Left forelimb (tissue), 1 donor: ENCODE results near the gene NCOR1.
"Not testable (repeated sequence)": the region's sequence is repeated elsewhere in the genome, so short reads cannot be mapped to it uniquely, and the experiment has no call there.

ENCODE experiments used
- DNase-seq: peaks from one replicate; pipeline ENCODE4 v3.0.0-alpha.2; 2018; ENCODE audit warnings: low spot score

Gene NCOR1

GRCh38 chr17:16086957-16087356 lies 128.4 kb downstream of the NCOR1 start:
- DNase-seq: no peak

GRCh38 chr17:16085066-16085699 lies 130.2 kb downstream of the NCOR1 start:
- DNase-seq: no peak

DNA sequence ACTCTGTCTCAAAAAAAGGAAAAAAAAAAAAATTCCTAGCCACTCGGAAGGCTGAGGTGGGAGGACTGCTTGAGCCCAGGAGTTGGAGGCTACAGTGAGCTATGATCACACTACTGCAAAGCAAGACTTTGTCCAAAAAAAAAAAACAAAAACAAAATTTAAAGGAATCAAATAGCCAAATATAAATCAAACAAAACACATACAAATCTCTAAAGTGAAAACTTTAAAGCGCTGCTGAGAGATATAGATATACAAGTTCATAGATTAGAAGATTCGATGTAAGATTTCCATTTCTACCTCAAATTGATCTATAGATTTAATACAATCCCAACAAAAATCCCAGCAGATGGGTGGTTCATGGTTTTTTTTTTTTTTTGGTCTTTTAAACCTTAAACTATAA lies 132.1 kb downstream of the NCOR1 start:
- no peak for DNase-seq

- no peak for DNase-seq
Observed at GRCh38 chr17:16081507-16082087, 133.7 kb downstream of the NCOR1 start.

GRCh38 chr17:16080366-16080765 lies 135.0 kb downstream of the NCOR1 start:
- DNase-seq: no peak

- no peak for DNase-seq
Observed at GRCh38 chr17:16075949-16076348, 139.4 kb downstream of the NCOR1 start.

DNA sequence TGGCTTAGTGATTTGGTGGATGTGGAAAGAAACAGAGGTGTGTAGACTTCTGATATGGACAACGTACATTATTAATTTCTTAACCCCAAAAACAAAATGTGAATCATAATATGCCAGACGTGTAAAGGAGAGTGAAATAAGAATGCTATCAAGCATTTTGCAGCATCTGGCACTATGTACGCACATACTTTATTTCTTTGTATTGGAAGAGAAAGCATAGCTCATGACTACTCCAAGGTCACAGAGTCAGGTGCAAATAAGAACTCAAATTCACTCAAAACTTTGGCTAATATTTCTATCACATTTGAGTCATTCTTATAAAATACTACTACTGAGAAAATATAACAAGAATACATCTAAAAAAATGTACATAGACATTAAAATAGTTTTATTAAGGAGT lies 140.9 kb downstream of the NCOR1 start:
- no peak for DNase-seq

DNA sequence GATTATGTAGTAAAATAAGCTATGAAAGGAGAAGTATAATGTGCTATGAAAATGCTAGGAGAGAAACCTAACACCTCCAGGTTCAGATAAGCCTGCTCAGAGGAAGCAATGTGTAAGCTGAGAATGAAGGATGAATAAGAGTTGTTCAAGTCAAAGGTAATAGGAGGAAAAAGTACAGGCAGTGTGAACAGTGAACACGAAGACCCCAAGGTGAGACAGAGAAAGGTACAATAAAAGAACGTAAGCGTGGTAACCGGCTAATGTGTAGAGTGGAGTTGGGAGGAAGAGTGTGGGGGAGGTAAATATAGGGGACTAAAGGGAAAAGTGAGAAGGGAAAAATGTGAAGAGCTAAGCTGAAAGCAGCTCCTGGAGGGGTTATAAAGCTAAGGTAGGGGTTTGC lies 141.5 kb downstream of the NCOR1 start:
- DNase-seq: no peak

DNA sequence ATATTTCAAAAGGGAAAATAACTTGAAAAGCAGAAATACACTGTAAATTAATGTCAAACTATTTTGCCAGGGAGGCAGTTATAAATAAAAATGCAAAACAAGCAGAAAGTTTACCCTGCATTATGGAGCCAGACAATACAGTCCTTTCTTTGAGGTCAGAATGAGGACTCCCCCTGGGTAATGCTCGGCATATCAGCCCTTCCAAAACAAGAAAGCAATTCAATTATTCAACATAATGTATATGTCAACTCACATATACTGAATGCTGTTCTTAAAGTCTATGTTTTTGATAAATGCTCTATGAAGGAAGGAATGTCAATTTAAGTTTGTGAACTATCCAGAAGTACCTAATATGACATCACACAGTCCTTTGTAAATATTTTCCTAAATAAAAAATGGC lies 143.3 kb downstream of the NCOR1 start:
- no peak for DNase-seq

DNA sequence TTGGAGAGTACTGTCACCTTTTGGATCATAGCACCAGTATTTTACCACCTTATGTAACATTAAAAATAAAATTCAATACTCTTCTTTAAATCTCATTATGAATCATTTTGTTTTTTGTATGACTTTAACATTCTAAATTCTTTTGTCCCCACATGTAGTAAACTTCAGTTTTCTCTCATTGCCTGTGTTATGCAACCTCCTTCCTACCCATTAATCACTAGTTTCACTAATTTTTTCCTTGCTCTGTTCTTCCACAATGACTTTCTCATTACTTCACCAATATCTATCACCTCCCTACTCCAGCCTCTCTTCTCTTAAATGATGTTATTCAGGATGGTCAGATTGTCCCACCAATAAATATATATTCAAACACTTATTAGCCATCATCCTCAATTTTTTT lies 147.0 kb downstream of the NCOR1 start:
- DNase-seq: no peak

GRCh38 chr17:16066125-16066524 lies 149.2 kb downstream of the NCOR1 start:
- DNase-seq: no peak

DNA sequence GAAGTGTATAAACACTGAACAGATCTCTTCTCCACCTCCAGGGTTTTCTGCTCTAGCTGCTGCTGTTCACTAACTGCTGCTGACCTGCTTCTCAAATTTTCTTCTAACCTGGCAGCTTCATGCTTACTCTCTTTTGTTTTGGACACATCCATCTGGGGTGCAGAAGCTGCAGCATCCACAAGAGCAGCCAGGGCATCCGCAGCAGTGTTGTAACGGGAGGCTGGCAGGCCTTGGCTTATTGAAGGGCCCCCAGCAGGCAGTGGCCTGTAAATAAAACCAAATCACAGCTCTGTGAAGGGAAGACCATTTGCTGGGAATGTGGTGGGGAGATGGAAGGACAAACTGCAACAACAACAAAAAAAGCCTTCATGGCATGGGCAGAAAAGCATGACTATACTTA lies 153.7 kb downstream of the NCOR1 start:
- DNase-seq: no peak

- not testable (repeated sequence) for DNase-seq
Observed at GRCh38 chr17:16055139-16055538, 160.2 kb downstream of the NCOR1 start.

DNA sequence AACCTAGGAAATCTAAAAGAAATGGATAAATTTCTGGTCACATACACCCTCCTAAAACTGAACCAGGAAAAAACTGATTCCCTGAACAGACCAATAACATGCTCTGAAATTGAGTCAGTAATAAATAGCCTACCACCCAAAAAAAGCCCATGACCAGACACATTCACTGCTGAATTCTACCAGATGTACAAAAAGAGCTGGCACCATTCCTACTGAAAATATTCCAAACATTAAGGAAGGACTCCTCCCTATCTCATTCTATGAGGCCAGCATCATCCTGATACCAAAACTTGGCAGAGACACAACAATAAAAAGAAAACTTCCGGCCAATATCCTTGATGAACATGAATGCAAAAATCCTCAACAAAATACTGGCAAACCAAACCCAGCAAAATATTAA lies 162.8 kb downstream of the NCOR1 start:
- DNase-seq: no peak

DNA sequence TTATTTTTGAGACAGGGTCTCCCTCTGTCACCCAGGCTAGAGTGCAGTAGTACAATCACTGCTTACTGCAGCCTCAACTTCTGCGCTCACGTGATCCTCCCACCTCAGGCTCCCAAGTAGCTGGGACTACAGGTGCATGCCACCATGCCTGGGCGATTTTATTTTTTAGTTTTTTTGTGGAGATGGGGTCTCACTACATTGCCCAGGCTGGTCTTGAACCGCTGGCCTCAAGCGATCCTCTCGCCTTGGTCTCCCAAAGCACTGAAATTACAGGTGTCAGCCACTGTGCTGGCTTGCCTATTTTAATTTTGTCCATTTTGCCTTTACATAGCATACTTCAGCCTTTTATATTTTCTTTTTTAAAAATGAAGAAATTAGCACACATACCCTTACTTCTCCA lies 164.5 kb downstream of the NCOR1 start:
- no peak for DNase-seq

- DNase-seq: no peak
Observed at GRCh38 chr17:16048811-16049449, 166.4 kb downstream of the NCOR1 start.

GRCh38 chr17:16046966-16047365 lies 168.4 kb downstream of the NCOR1 start:
- DNase-seq: no peak

DNA sequence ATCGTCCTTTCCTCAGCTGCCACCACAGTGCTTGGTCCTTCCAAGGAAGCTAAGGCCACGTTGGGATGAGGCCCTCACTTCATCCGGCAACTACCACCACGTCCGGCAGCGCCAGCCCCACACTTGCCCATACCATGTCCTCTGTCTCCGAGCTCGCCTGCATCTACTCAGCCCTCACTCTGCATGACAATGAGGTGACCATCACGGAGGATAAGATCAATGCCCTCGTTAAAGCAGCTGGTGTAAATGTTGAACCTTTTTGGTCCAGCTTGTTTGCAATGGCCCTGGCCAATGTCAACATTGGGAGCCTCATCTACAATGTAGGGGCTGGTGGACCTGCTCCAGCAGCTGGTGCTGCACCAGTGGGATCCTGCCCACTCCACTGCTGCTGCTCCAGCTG lies 170.8 kb downstream of the NCOR1 start:
- DNase-seq: no peak

DNA sequence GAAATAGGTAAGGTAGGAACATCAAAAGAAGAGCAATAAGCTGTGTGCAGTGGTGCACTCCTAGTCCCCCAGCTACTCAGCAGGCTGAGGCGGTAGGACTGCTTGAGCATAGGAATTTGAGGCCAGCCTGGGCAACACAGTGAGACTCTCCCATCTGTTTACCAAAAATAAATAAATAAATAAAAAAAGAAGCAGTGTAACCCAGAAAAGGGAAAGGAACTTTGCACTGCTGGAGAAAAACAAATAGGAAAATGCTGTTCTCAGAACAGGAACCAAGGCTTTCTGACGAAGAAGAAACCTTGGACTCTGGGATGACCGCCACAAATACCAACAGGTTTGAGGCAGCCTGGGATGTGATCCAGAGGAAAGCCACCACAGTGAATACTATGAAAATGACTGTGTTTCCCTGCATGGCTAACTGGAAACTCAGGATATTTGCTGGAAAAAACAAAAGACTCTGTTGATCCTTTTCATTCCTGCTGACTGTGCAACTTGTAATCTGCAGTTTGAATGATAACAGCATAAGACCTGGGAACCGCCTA lies 174.6 kb downstream of the NCOR1 start:
- DNase-seq: no peak

DNA sequence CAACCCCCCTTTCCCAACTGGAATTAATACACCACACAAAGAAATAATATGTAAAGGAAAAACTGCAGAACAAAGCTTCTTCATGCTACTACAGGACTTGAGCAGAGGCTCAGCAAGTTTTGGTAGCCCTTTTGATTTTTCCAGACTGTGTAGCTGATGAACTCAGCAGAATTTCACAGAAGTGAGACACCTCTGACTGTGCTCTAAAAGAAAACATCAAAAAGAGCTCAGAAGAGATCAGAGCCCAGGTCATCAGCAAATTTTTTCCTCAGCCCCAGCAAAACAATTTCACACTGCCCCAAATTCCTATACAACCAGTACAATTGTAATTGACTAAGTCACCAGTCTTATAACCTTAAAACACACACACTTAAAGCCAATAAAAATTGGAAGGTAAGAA lies 177.7 kb downstream of the NCOR1 start:
- no peak for DNase-seq

DNA sequence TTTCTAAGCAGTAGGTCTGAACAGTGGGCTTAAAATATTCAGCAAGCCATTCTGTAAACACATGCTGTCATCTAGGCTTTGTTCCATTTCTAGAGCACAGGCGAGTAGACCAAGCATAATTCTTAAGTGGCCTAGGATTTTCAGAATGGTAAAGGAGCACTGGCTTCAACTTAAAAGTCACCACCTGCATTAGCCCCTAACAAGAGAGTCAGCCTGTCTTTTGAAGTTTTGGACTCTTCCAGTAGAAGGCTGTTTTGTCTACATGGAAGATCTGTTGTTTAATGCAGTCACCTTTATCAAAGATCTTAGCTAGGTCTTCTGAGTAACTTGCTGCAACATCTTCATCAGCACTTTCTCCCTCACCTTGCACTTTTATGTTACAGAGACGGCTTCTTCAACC lies 179.1 kb downstream of the NCOR1 start:
- DNase-seq: no peak

GRCh38 chr17:16033729-16034349 lies 181.5 kb downstream of the NCOR1 start:
- DNase-seq: no peak
